Measurements from ENCODE around the gene AK8.

The AK8 gene

GRCh38 chr9:132791699-132792240 is 86.3 kb downstream of the AK8 start:
- H3K4me1 ChIP-seq (ENCODE audit: control insufficient read depth in 2 of 2, insufficient read depth in 2 of 2, low read length in 2 of 2), result peaks cover 8 to 20% of the 10 kb centered on the region in 2 donors
- H3K27me3 ChIP-seq (ENCODE audit: control insufficient read depth in 2 of 2, insufficient read depth in 2 of 2, low read length in 2 of 2), result no peaks in the 10 kb centered on the region
- H3K9ac ChIP-seq (ENCODE audit: low read depth in 1 of 2, low read length in 2 of 2), result no peak overlapping the region
- no peak overlapping the region for H3K4me3 ChIP-seq (ENCODE audit: low read length in 2 of 2)
- no peaks in the 10 kb centered on the region for H3K36me3 ChIP-seq (ENCODE audit: control insufficient read depth in 2 of 2, insufficient read depth in 2 of 2, low read length in 2 of 2)
- no peak overlapping the region for H3K27ac ChIP-seq (ENCODE audit: low read depth in 2 of 2, low read length in 2 of 2)
- H3K9me3 ChIP-seq (ENCODE audit: control insufficient read depth in 2 of 2, low read length in 2 of 2), result no peaks in the 10 kb centered on the region

- no peak overlapping the region for H3K4me3 ChIP-seq (ENCODE audit: low read length in 2 of 2)
- H3K36me3 ChIP-seq (ENCODE audit: control insufficient read depth in 2 of 2, insufficient read depth in 2 of 2, low read length in 2 of 2), result no peaks in the 10 kb centered on the region
- peaks cover 8 to 16% of the 10 kb centered on the region in 2 donors for H3K4me1 ChIP-seq (ENCODE audit: control insufficient read depth in 2 of 2, insufficient read depth in 2 of 2, low read length in 2 of 2)
- H3K9ac ChIP-seq (ENCODE audit: low read depth in 1 of 2, low read length in 2 of 2), result no peak overlapping the region
- no peak overlapping the region for H3K27ac ChIP-seq (ENCODE audit: low read depth in 2 of 2, low read length in 2 of 2)
- H3K9me3 ChIP-seq (ENCODE audit: control insufficient read depth in 2 of 2, low read length in 2 of 2), result no peaks in the 10 kb centered on the region
- H3K27me3 ChIP-seq (ENCODE audit: control insufficient read depth in 2 of 2, insufficient read depth in 2 of 2, low read length in 2 of 2), result no peaks in the 10 kb centered on the region
These were observed 88.4 kb downstream of the AK8 start for GRCh38 chr9:132789719-132790118.

GRCh38 chr9:132788378-132788777 is 89.7 kb downstream of the AK8 start:
- H3K36me3 ChIP-seq (ENCODE audit: control insufficient read depth in 2 of 2, insufficient read depth in 2 of 2, low read length in 2 of 2), result no peaks in the 10 kb centered on the region
- no peak overlapping the region for H3K27ac ChIP-seq (ENCODE audit: low read depth in 2 of 2, low read length in 2 of 2)
- no peak overlapping the region for H3K9ac ChIP-seq (ENCODE audit: low read depth in 1 of 2, low read length in 2 of 2)
- H3K4me1 ChIP-seq (ENCODE audit: control insufficient read depth in 2 of 2, insufficient read depth in 2 of 2, low read length in 2 of 2), result peaks cover 0 to 4% of the 10 kb centered on the region in 2 donors
- H3K9me3 ChIP-seq (ENCODE audit: control insufficient read depth in 2 of 2, low read length in 2 of 2), result no peaks in the 10 kb centered on the region
- H3K27me3 ChIP-seq (ENCODE audit: control insufficient read depth in 2 of 2, insufficient read depth in 2 of 2, low read length in 2 of 2), result no peaks in the 10 kb centered on the region
- H3K4me3 ChIP-seq (ENCODE audit: low read length in 2 of 2), result no peak overlapping the region

GRCh38 chr9:132787748-132788159 is 90.3 kb downstream of the AK8 start:
- Histone ChIP-seq H3K9ac (ENCODE audit: low read depth in 1 of 2, low read length in 2 of 2) (no peak overlapping the region), H3K36me3 (ENCODE audit: control insufficient read depth in 2 of 2, insufficient read depth in 2 of 2, low read length in 2 of 2) (no peaks in the 10 kb centered on the region), H3K4me3 (ENCODE audit: low read length in 2 of 2) (no peak overlapping the region), H3K9me3 (ENCODE audit: control insufficient read depth in 2 of 2, low read length in 2 of 2) (no peaks in the 10 kb centered on the region), H3K27ac (ENCODE audit: low read depth in 2 of 2, low read length in 2 of 2) (no peak overlapping the region), H3K27me3 (ENCODE audit: control insufficient read depth in 2 of 2, insufficient read depth in 2 of 2, low read length in 2 of 2) (no peaks in the 10 kb centered on the region), H3K4me1 (ENCODE audit: control insufficient read depth in 2 of 2, insufficient read depth in 2 of 2, low read length in 2 of 2) (no peaks in the 10 kb centered on the region)

- Histone ChIP-seq H3K27ac (ENCODE audit: low read depth in 2 of 2, low read length in 2 of 2) (no peak overlapping the region), H3K36me3 (ENCODE audit: control insufficient read depth in 2 of 2, insufficient read depth in 2 of 2, low read length in 2 of 2) (no peaks in the 10 kb centered on the region), H3K9ac (ENCODE audit: low read depth in 1 of 2, low read length in 2 of 2) (no peak overlapping the region), H3K27me3 (ENCODE audit: control insufficient read depth in 2 of 2, insufficient read depth in 2 of 2, low read length in 2 of 2) (peaks cover 2 to 6% of the 10 kb centered on the region in 2 donors), H3K4me1 (ENCODE audit: control insufficient read depth in 2 of 2, insufficient read depth in 2 of 2, low read length in 2 of 2) (no peaks in the 10 kb centered on the region), H3K9me3 (ENCODE audit: control insufficient read depth in 2 of 2, low read length in 2 of 2) (no peaks in the 10 kb centered on the region), H3K4me3 (ENCODE audit: low read length in 2 of 2) (no peak overlapping the region)
These were observed 93.7 kb downstream of the AK8 start for GRCh38 chr9:132784286-132784830.

- Histone ChIP-seq H3K27ac (ENCODE audit: low read depth in 2 of 2, low read length in 2 of 2) (no peak overlapping the region), H3K36me3 (ENCODE audit: control insufficient read depth in 2 of 2, insufficient read depth in 2 of 2, low read length in 2 of 2) (no peaks in the 10 kb centered on the region)
These were observed 95.1 kb downstream of the AK8 start for GRCh38 chr9:132783006-132783405.

GRCh38 chr9:132782037-132782436 is 96.0 kb downstream of the AK8 start:
- no peak overlapping the region for H3K4me3 ChIP-seq (ENCODE audit: low read length in 2 of 2)
- H3K9ac ChIP-seq (ENCODE audit: low read depth in 1 of 2, low read length in 2 of 2), result no peak overlapping the region
- no peaks in the 10 kb centered on the region for H3K4me1 ChIP-seq (ENCODE audit: control insufficient read depth in 2 of 2, insufficient read depth in 2 of 2, low read length in 2 of 2)
- H3K27ac ChIP-seq (ENCODE audit: low read depth in 2 of 2, low read length in 2 of 2), result no peak overlapping the region
- H3K27me3 ChIP-seq (ENCODE audit: control insufficient read depth in 2 of 2, insufficient read depth in 2 of 2, low read length in 2 of 2), result peaks cover 2 to 6% of the 10 kb centered on the region in 2 donors
- H3K36me3 ChIP-seq (ENCODE audit: control insufficient read depth in 2 of 2, insufficient read depth in 2 of 2, low read length in 2 of 2), result no peaks in the 10 kb centered on the region
- no peaks in the 10 kb centered on the region for H3K9me3 ChIP-seq (ENCODE audit: control insufficient read depth in 2 of 2, low read length in 2 of 2)

More at GRCh38 chr9:132783006-132783405, 95.1 kb downstream of the AK8 start:
- H3K27me3 ChIP-seq (ENCODE audit: control insufficient read depth in 2 of 2, insufficient read depth in 2 of 2, low read length in 2 of 2), result peaks cover 2 to 6% of the 10 kb centered on the region in 2 donors
- no peaks in the 10 kb centered on the region for H3K9me3 ChIP-seq (ENCODE audit: control insufficient read depth in 2 of 2, low read length in 2 of 2)
- H3K9ac ChIP-seq (ENCODE audit: low read depth in 1 of 2, low read length in 2 of 2), result no peak overlapping the region
- H3K4me1 ChIP-seq (ENCODE audit: control insufficient read depth in 2 of 2, insufficient read depth in 2 of 2, low read length in 2 of 2), result no peaks in the 10 kb centered on the region
- no peak overlapping the region for H3K4me3 ChIP-seq (ENCODE audit: low read length in 2 of 2)

GRCh38 chr9:132780230-132781007 is 97.7 kb downstream of the AK8 start:
- Histone ChIP-seq H3K36me3 (ENCODE audit: control insufficient read depth in 2 of 2, insufficient read depth in 2 of 2, low read length in 2 of 2) (no peaks in the 10 kb centered on the region), H3K9ac (ENCODE audit: low read depth in 1 of 2, low read length in 2 of 2) (no peak overlapping the region), H3K27ac (ENCODE audit: low read depth in 2 of 2, low read length in 2 of 2) (no peak overlapping the region), H3K27me3 (ENCODE audit: control insufficient read depth in 2 of 2, insufficient read depth in 2 of 2, low read length in 2 of 2) (peaks cover 2 to 6% of the 10 kb centered on the region in 2 donors), H3K4me1 (ENCODE audit: control insufficient read depth in 2 of 2, insufficient read depth in 2 of 2, low read length in 2 of 2) (no peaks in the 10 kb centered on the region), H3K9me3 (ENCODE audit: control insufficient read depth in 2 of 2, low read length in 2 of 2) (no peaks in the 10 kb centered on the region), H3K4me3 (ENCODE audit: low read length in 2 of 2) (no peak overlapping the region)

GRCh38 chr9:132776891-132777290 is 101.2 kb downstream of the AK8 start:
- no peaks in the 10 kb centered on the region for H3K4me1 ChIP-seq (ENCODE audit: control insufficient read depth in 2 of 2, insufficient read depth in 2 of 2, low read length in 2 of 2)
- H3K36me3 ChIP-seq (ENCODE audit: control insufficient read depth in 2 of 2, insufficient read depth in 2 of 2, low read length in 2 of 2), result no peaks in the 10 kb centered on the region

GRCh38 chr9:132776268-132776667 is 101.8 kb downstream of the AK8 start:
- Histone ChIP-seq H3K9ac (ENCODE audit: low read depth in 1 of 2, low read length in 2 of 2) (no peak overlapping the region), H3K9me3 (ENCODE audit: control insufficient read depth in 2 of 2, low read length in 2 of 2) (no peaks in the 10 kb centered on the region), H3K4me3 (ENCODE audit: low read length in 2 of 2) (no peak overlapping the region), H3K27me3 (ENCODE audit: control insufficient read depth in 2 of 2, insufficient read depth in 2 of 2, low read length in 2 of 2) (peaks cover 0 to 6% of the 10 kb centered on the region in 2 donors), H3K27ac (ENCODE audit: low read depth in 2 of 2, low read length in 2 of 2) (no peak overlapping the region), H3K36me3 (ENCODE audit: control insufficient read depth in 2 of 2, insufficient read depth in 2 of 2, low read length in 2 of 2) (no peaks in the 10 kb centered on the region), H3K4me1 (ENCODE audit: control insufficient read depth in 2 of 2, insufficient read depth in 2 of 2, low read length in 2 of 2) (no peaks in the 10 kb centered on the region)

More at GRCh38 chr9:132776891-132777290, 101.2 kb downstream of the AK8 start:
- no peak overlapping the region for H3K9ac ChIP-seq (ENCODE audit: low read depth in 1 of 2, low read length in 2 of 2)
- no peak overlapping the region for H3K4me3 ChIP-seq (ENCODE audit: low read length in 2 of 2)
- H3K9me3 ChIP-seq (ENCODE audit: control insufficient read depth in 2 of 2, low read length in 2 of 2), result no peaks in the 10 kb centered on the region
- H3K27me3 ChIP-seq (ENCODE audit: control insufficient read depth in 2 of 2, insufficient read depth in 2 of 2, low read length in 2 of 2), result peaks cover 0 to 6% of the 10 kb centered on the region in 2 donors
- H3K27ac ChIP-seq (ENCODE audit: low read depth in 2 of 2, low read length in 2 of 2), result no peak overlapping the region

Measured in mucosa of rectum (tissue), 2 donors.